Right hindlimb (tissue), 1 donor: Measurements from ENCODE around the gene PYGB.

ENCODE experiments used
- DNase-seq: peaks from one replicate; pipeline ENCODE4 v3.0.0-alpha.2; 2018

PYGB gene

GRCh38 chr20:25339608-25340007, 91.7 kb downstream of the PYGB start:
- no peak for DNase-seq

- DNase-seq: no peak
Measured at GRCh38 chr20:25340380-25340779, 92.5 kb downstream of the PYGB start.

GRCh38 chr20:25341716-25342680, 94.1 kb downstream of the PYGB start:
- no peak for DNase-seq

- DNase-seq: no peak
Measured at GRCh38 chr20:25344634-25345033, 96.7 kb downstream of the PYGB start.

- DNase-seq: no peak
Measured at GRCh38 chr20:25345721-25346120, 97.8 kb downstream of the PYGB start.

GRCh38 chr20:25346349-25346748, 98.5 kb downstream of the PYGB start:
- no peak for DNase-seq
